Endothelial cell of umbilical vein (primary cell): Measurements from ENCODE around the gene PPA2. TPM values are rescaled to one million over a fixed set of nuclear protein-coding genes. Genes with fewer than 3 reads are reported as not detected.

ENCODE experiments used
- BruUV-seq: library from RNA; stranded (reverse); fragments of 400-500 nt; replicated peaks from 2 replicates; lab custom pipeline; 2021; lab: Mats Ljungman, UMichigan
- CTCF ChIA-PET: fragments of 300-600, 350-600 bp; sonication (Branson Sonifier 250); formaldehyde crosslinking; loops from one replicate; lab custom pipeline; 2021; ENCODE audit warnings: antibody characterized with exemption, inconsistent platforms; lab: Charles Lee
- POLR2A ChIA-PET: fragments of 300-600, 350-600 bp; sonication (Branson Sonifier 250); formaldehyde crosslinking; loops from one replicate; lab custom pipeline; 2021; ENCODE audit warnings: antibody characterized with exemption, inconsistent platforms; lab: Charles Lee
- DNase-seq: peaks from one replicate; pipeline ENCODE4 v3.0.0-alpha.2; 2011; ENCODE audit warnings: low read depth, low spot score
- FAIRE-seq: peaks from 2 replicates; lab custom pipeline; 2011; peaks lifted over from hg19 to GRCh38; lab: Jason Lieb, UNC
- H2AFZ ChIP-seq: 2 replicates; pipeline ENCODE4 v1.6.0; 2012; ENCODE audit warnings: low read depth, low read length, control low read depth, inconsistent platforms
- H3K27ac ChIP-seq: 2 replicates; pipeline ENCODE4 v1.5.1; 2011; ENCODE audit warnings: low read depth, mild to moderate bottlenecking, control low read depth, low read length, moderate library complexity; ENCODE audit not compliant: insufficient read depth
- H3K27me3 ChIP-seq, 2 experiments: 2 replicates each; pipeline versions ENCODE4 v1.6.0 to v1.6.1; 2011; ENCODE audit warnings: low read length in 2 of 2, mixed read lengths in 1 of 2; ENCODE audit not compliant: control insufficient read depth in 2 of 2, insufficient read depth in 2 of 2
- H3K36me3 ChIP-seq, 2 experiments: 2 replicates in 1 of 2; 3 replicates in 1 of 2; pipeline ENCODE4 v1.5.1; 2011; ENCODE audit warnings: low read length in 2 of 2, mild to moderate bottlenecking in 1 of 2, moderate library complexity in 1 of 2; ENCODE audit not compliant: control insufficient read depth in 2 of 2, insufficient read depth in 2 of 2; ENCODE audit errors: extremely low read depth in 1 of 2
- H3K4me1 ChIP-seq: 3 replicates; pipeline ENCODE4 v1.5.1; 2011; ENCODE audit warnings: mild to moderate bottlenecking, low read length; ENCODE audit not compliant: control insufficient read depth, insufficient read depth; ENCODE audit errors: extremely low read depth
- H3K4me2 ChIP-seq: 2 replicates; pipeline ENCODE4 v1.6.1; 2011; ENCODE audit warnings: low read length, control low read depth, mixed read lengths; ENCODE audit not compliant: insufficient read depth
- H3K4me3 ChIP-seq, 3 experiments: fragments of 200-600 bp in 1 of 3; sonication (generic), shearing (Covaris generic) in 1 of 3; replicated peaks in 1 of 3; 2 replicates each; pipeline ENCODE4 v1.5.1; 2011 to 2016; ENCODE audit warnings: control low read depth in 3 of 3, low read length in 3 of 3, mild to moderate bottlenecking in 2 of 3, inconsistent platforms in 1 of 3, low read depth in 1 of 3, moderate library complexity in 1 of 3; ENCODE audit not compliant: insufficient read depth in 1 of 3
- H3K79me2 ChIP-seq: 2 replicates; pipeline ENCODE4 v1.6.0; 2012; ENCODE audit warnings: low read length, inconsistent platforms; ENCODE audit not compliant: control insufficient read depth, insufficient read depth
- H3K9ac ChIP-seq: replicated peaks from 2 replicates; pipeline ENCODE3; 2011; ENCODE audit warnings: low read length, control low read depth; ENCODE audit not compliant: insufficient read depth; ENCODE audit errors: extremely low read depth
- H3K9me1 ChIP-seq: replicated peaks from 3 replicates; pipeline ENCODE4 v1.6.0; 2011; ENCODE audit warnings: mild to moderate bottlenecking, low read length; ENCODE audit not compliant: control insufficient read depth, insufficient read depth; ENCODE audit errors: extremely low read depth
- H3K9me3 ChIP-seq: replicated peaks from 2 replicates; pipeline ENCODE4 v1.5.1; 2012; ENCODE audit warnings: low read length, inconsistent platforms; ENCODE audit not compliant: control insufficient read depth, insufficient read depth
- H4K20me1 ChIP-seq: replicated peaks from 2 replicates; pipeline ENCODE3; 2011; ENCODE audit warnings: mild to moderate bottlenecking, low read length; ENCODE audit not compliant: control insufficient read depth, insufficient read depth; ENCODE audit errors: extremely low read depth
- EZH2 ChIP-seq: IDR thresholded peaks from 2 replicates; pipeline ENCODE4 v1.6.1; 2012; ENCODE audit warnings: borderline replicate concordance, low read depth, mild to moderate bottlenecking, moderate library complexity, low read length, inconsistent platforms; ENCODE audit not compliant: severe bottlenecking
- FOS ChIP-seq: IDR thresholded peaks from 2 replicates; pipeline ENCODE4 v1.6.1; 2011; ENCODE audit warnings: mild to moderate bottlenecking, low read length, moderate library complexity, borderline replicate concordance; ENCODE audit not compliant: insufficient read depth
- GATA2 ChIP-seq: IDR thresholded peaks from 2 replicates; pipeline ENCODE4 v1.7.0; 2011; ENCODE audit warnings: low read depth, mild to moderate bottlenecking, moderate library complexity, mixed read lengths, low read length; ENCODE audit not compliant: insufficient read length, insufficient read depth
- JUN ChIP-seq: IDR thresholded peaks from 2 replicates; pipeline ENCODE4 v1.6.1; 2011; ENCODE audit warnings: borderline replicate concordance, low read depth; ENCODE audit not compliant: insufficient read length, insufficient read depth
- MYC ChIP-seq: IDR thresholded peaks from one replicate; pipeline ENCODE4 v1.6.1; 2011; ENCODE audit warnings: mild to moderate bottlenecking, low read depth, low read length
- POLR2A ChIP-seq: IDR thresholded peaks from 2 replicates; pipeline ENCODE4 v1.6.1; 2012; ENCODE audit warnings: low read depth, mild to moderate bottlenecking, control low read depth, low read length
- POLR2AphosphoS5 ChIP-seq: IDR thresholded peaks from 2 replicates; pipeline ENCODE4 v1.6.1; 2012; ENCODE audit warnings: low read depth, mild to moderate bottlenecking, control low read depth, low read length, moderate library complexity; ENCODE audit not compliant: insufficient read depth
- dilution Hi-C: fragments of 300-500 bp; cut with MboI; formaldehyde crosslinking; loops from one replicate; pipeline ENCODE4 v1.15.0; 2019; ENCODE audit warnings: low sequenced_read_pairs; ENCODE audit not compliant: extremely low pct_ligation_motif_present
- intact Hi-C: fragments of 100-400 bp; cut with micrococcal nuclease; formaldehyde crosslinking; loops from one replicate; pipeline ENCODE4 v1.10.0; 2022
- polyA plus RNA-seq, 4 experiments: library from polyadenylated mRNA; depleted of rRNA in 3 of 4; stranded (reverse) in 3 of 4; unstranded in 1 of 4; fragments of >200 nt; gene quantifications; 2 replicates each; pipeline versions ENCODE4 v1.2.1 to v1.2.3, GENCODE V29; 2011 to 2012; ENCODE audit warnings: missing spikeins in 1 of 4
- total RNA-seq: library from RNA; stranded (reverse); gene quantifications from 2 replicates; pipeline ENCODE4 v1.2.3, GENCODE V29; 2021
- TF ChIP-seq, protein P1 (sequence below): IDR thresholded peaks from 2 replicates; pipeline ENCODE4 v1.6.1; 2011; ENCODE audit not compliant: insufficient read depth, insufficient read length
- TF ChIP-seq, protein P2 (sequence below), 2 donors: IDR thresholded peaks; 1 replicate in 1 of 2; 2 replicates in 1 of 2; pipeline ENCODE4 v1.5.1; 2011; ENCODE audit warnings: low read length in 2 of 2, mild to moderate bottlenecking in 2 of 2, moderate library complexity in 2 of 2, control low read depth in 1 of 2, inconsistent platforms in 1 of 2, low read depth in 1 of 2; ENCODE audit not compliant: insufficient read depth in 1 of 2; ENCODE audit errors: extremely low read depth in 1 of 2

The PPA2 gene
- total and polyA plus RNA-seq, 2 donors (not counting 3 experiments of a cell fraction or from before 2014, with no cell fraction given), result 30.4 to 58.7 TPM

DNA sequence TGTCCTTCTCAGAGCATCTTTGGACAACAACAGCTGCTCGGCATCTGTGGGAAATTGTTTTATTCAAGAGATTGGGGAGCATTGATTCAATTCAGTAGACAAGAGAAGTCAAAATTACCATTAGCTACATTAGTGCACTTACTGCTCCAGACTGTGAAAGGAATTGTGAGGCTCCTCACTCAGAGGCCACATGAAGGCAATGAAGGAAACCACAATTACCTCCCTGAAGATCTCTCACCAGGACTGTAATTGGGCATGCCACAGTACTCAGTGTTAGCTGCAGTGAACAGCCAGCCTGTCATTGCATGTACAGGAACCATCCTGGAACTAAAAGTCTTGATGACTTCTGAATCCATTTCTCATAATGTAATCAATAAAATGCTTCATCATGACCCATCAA lies 144.8 kb downstream of the PPA2 start:
- DNase-seq, result no peak
- Histone ChIP-seq H4K20me1 (no peaks in the 10 kb centered on the region), H3K4me3 (no peak overlapping the region), H3K9ac (no peak overlapping the region), H3K36me3 (no peaks in the 10 kb centered on the region), H3K9me1 (no peaks in the 10 kb centered on the region), H3K9me3 (no peaks in the 10 kb centered on the region), H3K27me3 (no peaks in the 10 kb centered on the region), H3K4me2 (no peak overlapping the region), H3K79me2 (no peaks in the 10 kb centered on the region), H2AFZ (no peak overlapping the region), H3K27ac (no peak overlapping the region), H3K4me1 (no peaks in the 10 kb centered on the region)
- dilution Hi-C loops, result no loop called here
- CTCF ChIA-PET, result interaction anchor here (1.5 kb wide), 1 partner anchor 22 kb away, joined by 3 read pairs; no protein-coding TSS in a partner anchor
- intact Hi-C loops, result no loop called here
- POLR2A ChIA-PET, result no interaction called here
- BruUV-seq, result no TSS peak
- TF ChIP-seq GATA2 (no peak), FOS (no peak), JUN (no peak), MYC (no peak), EZH2 (no peak), POLR2A (no peak), POLR2AphosphoS5 (no peak)
- TF ChIP-seq, protein P1, sequence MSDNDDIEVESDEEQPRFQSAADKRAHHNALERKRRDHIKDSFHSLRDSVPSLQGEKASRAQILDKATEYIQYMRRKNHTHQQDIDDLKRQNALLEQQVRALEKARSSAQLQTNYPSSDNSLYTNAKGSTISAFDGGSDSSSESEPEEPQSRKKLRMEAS, result no peak
- TF ChIP-seq, protein P2, sequence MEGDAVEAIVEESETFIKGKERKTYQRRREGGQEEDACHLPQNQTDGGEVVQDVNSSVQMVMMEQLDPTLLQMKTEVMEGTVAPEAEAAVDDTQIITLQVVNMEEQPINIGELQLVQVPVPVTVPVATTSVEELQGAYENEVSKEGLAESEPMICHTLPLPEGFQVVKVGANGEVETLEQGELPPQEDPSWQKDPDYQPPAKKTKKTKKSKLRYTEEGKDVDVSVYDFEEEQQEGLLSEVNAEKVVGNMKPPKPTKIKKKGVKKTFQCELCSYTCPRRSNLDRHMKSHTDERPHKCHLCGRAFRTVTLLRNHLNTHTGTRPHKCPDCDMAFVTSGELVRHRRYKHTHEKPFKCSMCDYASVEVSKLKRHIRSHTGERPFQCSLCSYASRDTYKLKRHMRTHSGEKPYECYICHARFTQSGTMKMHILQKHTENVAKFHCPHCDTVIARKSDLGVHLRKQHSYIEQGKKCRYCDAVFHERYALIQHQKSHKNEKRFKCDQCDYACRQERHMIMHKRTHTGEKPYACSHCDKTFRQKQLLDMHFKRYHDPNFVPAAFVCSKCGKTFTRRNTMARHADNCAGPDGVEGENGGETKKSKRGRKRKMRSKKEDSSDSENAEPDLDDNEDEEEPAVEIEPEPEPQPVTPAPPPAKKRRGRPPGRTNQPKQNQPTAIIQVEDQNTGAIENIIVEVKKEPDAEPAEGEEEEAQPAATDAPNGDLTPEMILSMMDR (IDR thresholded peaks at IDR 0.05; ENCODE audit: extremely low read depth in 1 of 2, insufficient read depth in 1 of 2, low read depth in 1 of 2, low read length in 2 of 2), result no peak
- FAIRE-seq, result no peak
